Sigmoid colon (tissue), 7 donors: ENCODE results near the gene UHRF2. TPM values are rescaled to one million over a fixed set of nuclear protein-coding genes. Genes with fewer than 3 reads are reported as not detected.

ENCODE experiments used
- DNase-seq: peaks from one replicate; pipeline ENCODE4 v3.0.0-alpha.2; 2019
- H3K27ac ChIP-seq, 4 donors: fragments of 200-600 bp; sonication (generic); one replicate each; pipeline ENCODE4 v1.5.1; 2016 to 2019; ENCODE audit warnings: mild to moderate bottlenecking in 1 of 4
- H3K27me3 ChIP-seq, 3 donors: fragments of 200-600 bp; sonication (generic); one replicate each; pipeline ENCODE4 v1.5.1; 2019; ENCODE audit warnings: mild to moderate bottlenecking in 1 of 3
- H3K36me3 ChIP-seq, 4 donors: fragments of 200-600 bp; sonication (generic); one replicate each; pipeline ENCODE4 v1.5.1; 2016 to 2019
- H3K4me1 ChIP-seq, 4 donors: fragments of 200-600 bp; sonication (generic); one replicate each; pipeline ENCODE4 v1.5.1; 2017 to 2019
- H3K4me3 ChIP-seq, 4 donors: fragments of 200-600 bp; sonication (generic); one replicate each; pipeline ENCODE4 v1.5.1; 2017 to 2019; ENCODE audit warnings: mild to moderate bottlenecking in 2 of 4, moderate library complexity in 1 of 4
- H3K9me3 ChIP-seq, 4 donors: fragments of 200-600 bp in 3 of 4; sonication (generic) in 3 of 4; one replicate each; pipeline versions ENCODE4 v1.5.1 to v1.6.1; 2013 to 2019
- EP300 ChIP-seq, 4 donors: sonication (generic); formaldehyde crosslinking; IDR thresholded peaks; one replicate each; pipeline ENCODE4 v1.6.1; 2017; ENCODE audit warnings: antibody characterized with exemption in 4 of 4
- POLR2A ChIP-seq, 2 donors: fragments of 450-650 bp; IDR thresholded peaks; one replicate each; pipeline ENCODE4 v1.6.1; 2016; ENCODE audit warnings: antibody characterized with exemption in 2 of 2, mild to moderate bottlenecking in 2 of 2, moderate library complexity in 2 of 2
- POLR2AphosphoS5 ChIP-seq, 4 donors: sonication (generic); formaldehyde crosslinking; IDR thresholded peaks; one replicate each; pipeline ENCODE4 v1.6.1; 2017; ENCODE audit warnings: antibody characterized with exemption in 4 of 4
- WGBS, 2 donors: extraction: QIAGEN DNeasy Blood & Tissue Kit; methylation state at CpG; one replicate each; pipeline ENCODE4 v1.1.7; 2013; 5-methylcytosine and 5-hydroxymethylcytosine counted together
- intact Hi-C: fragments of 100-400 bp; cut with DNase I; formaldehyde crosslinking; loops from one replicate; pipeline ENCODE4 v1.15.1; 2023
- polyA plus RNA-seq, 3 donors: library from polyadenylated mRNA; stranded (reverse); fragments of 200-250 nt; gene quantifications; one replicate each; pipeline ENCODE4 v1.2.3, GENCODE V29; 2013
- total RNA-seq, 4 donors: library from RNA; depleted of rRNA; stranded (reverse); fragments of >200 nt; gene quantifications; one replicate each; pipeline ENCODE4 v1.1.0, GENCODE V29; 2016
- TF ChIP-seq, protein P1 (sequence below), 4 experiments: fragments of 450-650 bp in 3 of 4; fragments of 200-600 bp in 1 of 4; IDR thresholded peaks; one replicate each; pipeline ENCODE4 v1.5.1; 2016 to 2019; ENCODE audit warnings: antibody characterized with exemption in 4 of 4, mild to moderate bottlenecking in 3 of 4, moderate library complexity in 2 of 4
- donor health status: healthy with polysubstance abuse.
- donor health status: Bipolar disorder and iron deficiency.
- donor health status: healthy.

The UHRF2 gene
- total and polyA plus RNA-seq, 7 donors, result 7.6 to 55.6 (median 49.1) TPM

DNA sequence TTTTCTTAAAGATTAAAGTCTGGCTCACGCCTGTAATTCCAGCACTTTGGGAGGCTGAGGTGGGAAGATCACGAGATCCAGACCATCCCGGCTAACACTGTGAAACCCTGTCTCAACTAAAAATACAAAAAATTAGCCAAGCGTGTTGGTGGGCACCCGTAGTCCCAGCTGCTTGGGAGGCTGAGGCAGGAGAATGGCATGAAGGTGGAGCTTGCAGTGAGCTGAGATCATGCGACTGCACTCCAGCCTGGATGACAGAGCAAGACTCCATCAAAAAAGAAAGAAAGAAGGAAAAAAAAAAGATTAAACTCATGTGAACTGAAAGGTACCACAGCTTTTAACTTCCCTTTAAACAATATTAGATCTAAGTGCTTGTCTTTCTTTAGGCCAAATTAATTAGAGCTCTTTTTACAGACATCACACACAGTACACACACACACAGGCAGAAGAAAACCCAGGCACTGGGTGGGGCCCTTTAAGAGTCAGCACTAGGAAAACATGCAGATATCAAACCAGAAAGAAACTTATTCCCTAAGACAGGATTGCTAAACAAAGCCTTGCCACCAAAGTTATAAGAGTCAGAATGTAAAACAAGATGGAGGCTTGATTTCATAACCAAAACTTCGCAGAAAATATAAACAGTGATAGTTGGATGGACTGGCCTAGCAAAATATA, 29.3 kb upstream of the UHRF2 start:
- DNase-seq, result no peak
- intact Hi-C loops, result no loop called here
- no peaks in the 10 kb centered on the region for H3K9me3 ChIP-seq
- no peaks in the 10 kb centered on the region for H3K27me3 ChIP-seq
- WGBS, 2 donors, result 90 to 92% methylated on average over 7 of the region's 7 CpGs
- no peak overlapping the region for H3K4me3 ChIP-seq
- TF ChIP-seq, protein P1, sequence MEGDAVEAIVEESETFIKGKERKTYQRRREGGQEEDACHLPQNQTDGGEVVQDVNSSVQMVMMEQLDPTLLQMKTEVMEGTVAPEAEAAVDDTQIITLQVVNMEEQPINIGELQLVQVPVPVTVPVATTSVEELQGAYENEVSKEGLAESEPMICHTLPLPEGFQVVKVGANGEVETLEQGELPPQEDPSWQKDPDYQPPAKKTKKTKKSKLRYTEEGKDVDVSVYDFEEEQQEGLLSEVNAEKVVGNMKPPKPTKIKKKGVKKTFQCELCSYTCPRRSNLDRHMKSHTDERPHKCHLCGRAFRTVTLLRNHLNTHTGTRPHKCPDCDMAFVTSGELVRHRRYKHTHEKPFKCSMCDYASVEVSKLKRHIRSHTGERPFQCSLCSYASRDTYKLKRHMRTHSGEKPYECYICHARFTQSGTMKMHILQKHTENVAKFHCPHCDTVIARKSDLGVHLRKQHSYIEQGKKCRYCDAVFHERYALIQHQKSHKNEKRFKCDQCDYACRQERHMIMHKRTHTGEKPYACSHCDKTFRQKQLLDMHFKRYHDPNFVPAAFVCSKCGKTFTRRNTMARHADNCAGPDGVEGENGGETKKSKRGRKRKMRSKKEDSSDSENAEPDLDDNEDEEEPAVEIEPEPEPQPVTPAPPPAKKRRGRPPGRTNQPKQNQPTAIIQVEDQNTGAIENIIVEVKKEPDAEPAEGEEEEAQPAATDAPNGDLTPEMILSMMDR (IDR thresholded peaks at IDR 0.05), result no peak
- TF ChIP-seq EP300 (IDR thresholded peaks at IDR 0.05), result no peak
- TF ChIP-seq POLR2AphosphoS5 (IDR thresholded peaks at IDR 0.05), result no peak
- TF ChIP-seq POLR2A (IDR thresholded peaks at IDR 0.05), result no peak
- no peak overlapping the region for H3K27ac ChIP-seq
- no peaks in the 10 kb centered on the region for H3K36me3 ChIP-seq
- H3K4me1 ChIP-seq, result peaks cover 0 to 4% (median 0%) of the 10 kb centered on the region in 4 donors

DNA sequence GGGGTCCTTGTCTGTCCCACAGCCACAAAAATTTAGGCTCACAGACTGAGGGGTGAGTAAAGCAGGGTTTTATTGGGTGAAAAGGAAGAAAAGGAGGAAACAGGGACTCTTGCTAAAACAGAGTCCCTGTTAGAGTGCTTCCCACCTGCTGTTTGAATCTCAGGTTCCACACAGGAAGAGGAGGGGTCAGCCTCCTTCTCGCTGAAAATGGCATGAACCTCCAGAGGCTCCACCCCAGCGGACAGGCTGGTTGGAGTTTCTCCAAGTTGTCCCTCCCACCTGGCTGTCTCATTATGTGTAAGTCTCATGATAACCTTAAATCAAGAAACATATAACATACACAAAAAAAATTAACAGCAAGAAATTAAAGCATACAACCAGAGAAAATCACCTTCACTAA, 28.3 kb upstream of the UHRF2 start:
- Histone ChIP-seq H3K36me3 (no peaks in the 10 kb centered on the region), H3K9me3 (no peaks in the 10 kb centered on the region), H3K27me3 (no peaks in the 10 kb centered on the region), H3K27ac (no peak overlapping the region), H3K4me3 (no peak overlapping the region), H3K4me1 (peaks cover 0 to 4% (median 0%) of the 10 kb centered on the region in 4 donors)
- WGBS, 2 donors, result 61 to 65% methylated on average over 2 of the region's 2 CpGs
- TF ChIP-seq POLR2A (IDR thresholded peaks at IDR 0.05) (no peak), POLR2AphosphoS5 (IDR thresholded peaks at IDR 0.05) (no peak), EP300 (IDR thresholded peaks at IDR 0.05) (no peak)
- TF ChIP-seq, protein P1 (IDR thresholded peaks at IDR 0.05), result no peak
- DNase-seq, result no peak
- intact Hi-C loops, result no loop called here

DNA sequence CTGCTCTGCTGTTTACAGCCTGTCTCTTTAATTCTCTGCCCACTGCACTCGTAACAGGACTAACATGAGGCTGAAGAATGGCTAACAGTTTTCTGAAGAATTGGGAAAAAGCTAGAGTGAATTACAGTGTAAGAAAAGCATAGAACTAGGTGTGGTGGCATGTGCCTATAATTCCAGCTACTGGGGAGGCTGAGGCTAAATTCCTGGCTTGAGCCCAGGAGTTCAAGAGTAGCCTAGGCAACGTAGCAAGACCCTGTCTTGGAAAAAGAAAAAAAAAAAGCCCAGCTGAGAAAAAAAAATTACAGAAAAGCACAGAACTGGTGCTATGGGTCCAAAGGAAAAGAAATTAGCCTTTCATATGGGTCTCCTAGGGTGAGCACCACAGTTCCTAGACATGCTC, 13.9 kb upstream of the UHRF2 start:
- 48 to 57% methylated on average over 2 of the region's 2 CpGs for WGBS, 2 donors
- Histone ChIP-seq H3K4me3 (no peak overlapping the region), H3K36me3 (no peaks in the 10 kb centered on the region), H3K27ac (no peak overlapping the region), H3K4me1 (no peaks in the 10 kb centered on the region), H3K9me3 (no peaks in the 10 kb centered on the region), H3K27me3 (no peaks in the 10 kb centered on the region)
- no peak for DNase-seq
- intact Hi-C loops, result no loop called here
- TF ChIP-seq POLR2A (IDR thresholded peaks at IDR 0.05), result no peak
- TF ChIP-seq, protein P1 (IDR thresholded peaks at IDR 0.05), result no peak
- TF ChIP-seq EP300 (IDR thresholded peaks at IDR 0.05), result no peak
- TF ChIP-seq POLR2AphosphoS5 (IDR thresholded peaks at IDR 0.05), result no peak

DNA sequence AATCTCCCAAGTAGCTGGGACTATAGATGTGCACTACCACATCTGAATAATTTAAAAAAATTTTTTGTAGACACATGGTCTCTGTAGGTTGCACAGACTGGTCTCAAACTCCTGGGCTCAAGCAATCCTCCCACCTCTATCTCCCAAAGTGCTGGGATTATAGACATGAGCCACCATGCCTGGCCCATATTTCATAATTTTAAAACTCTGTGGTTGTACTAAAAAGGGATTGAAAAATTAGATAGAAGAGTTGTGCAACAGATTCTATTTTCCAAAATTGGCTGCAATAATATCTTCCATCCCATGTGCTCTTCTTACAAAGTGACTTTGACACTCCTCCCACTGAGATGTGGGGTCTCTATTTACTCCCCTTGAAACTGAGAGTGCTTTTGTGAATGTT, 7.6 kb upstream of the UHRF2 start:
- no peaks in the 10 kb centered on the region for H3K4me1 ChIP-seq
- intact Hi-C loops, result no loop called here
- no peak for TF ChIP-seq POLR2A (IDR thresholded peaks at IDR 0.05)
- no peak for TF ChIP-seq EP300 (IDR thresholded peaks at IDR 0.05)
- TF ChIP-seq, protein P1 (IDR thresholded peaks at IDR 0.05), result no peak
- TF ChIP-seq POLR2AphosphoS5 (IDR thresholded peaks at IDR 0.05), result no peak
- H3K4me3 ChIP-seq, result no peak overlapping the region
- no peaks in the 10 kb centered on the region for H3K9me3 ChIP-seq
- DNase-seq, result no peak
- H3K27me3 ChIP-seq, result no peaks in the 10 kb centered on the region
- no peaks in the 10 kb centered on the region for H3K36me3 ChIP-seq
- H3K27ac ChIP-seq, result no peak overlapping the region

DNA sequence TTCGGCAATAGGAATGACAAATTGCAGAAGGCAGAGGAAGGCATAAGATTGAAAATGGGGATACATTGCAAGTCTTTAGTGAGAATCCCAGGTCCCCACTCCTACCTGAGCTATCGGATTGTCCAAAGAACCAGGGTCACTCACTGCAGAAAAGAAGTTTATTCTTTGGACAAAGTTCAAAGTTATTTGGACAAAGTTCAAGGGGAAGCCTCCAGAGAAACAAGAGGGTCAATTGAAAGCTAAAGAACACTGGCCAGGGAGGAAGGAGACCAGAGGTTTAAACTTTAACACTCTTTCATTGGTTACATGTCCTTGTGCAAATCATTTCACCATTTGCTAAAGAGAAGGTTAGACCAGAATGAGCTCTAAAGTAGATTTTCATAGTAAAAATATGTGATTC, 5.2 kb upstream of the UHRF2 start:
- Histone ChIP-seq H3K27ac (no peak overlapping the region), H3K4me1 (peaks cover 0 to 9% (median 5%) of the 10 kb centered on the region in 4 donors), H3K27me3 (no peaks in the 10 kb centered on the region), H3K9me3 (no peaks in the 10 kb centered on the region), H3K4me3 (no peak overlapping the region), H3K36me3 (no peaks in the 10 kb centered on the region)
- TF ChIP-seq POLR2A (IDR thresholded peaks at IDR 0.05) (no peak), POLR2AphosphoS5 (IDR thresholded peaks at IDR 0.05) (no peak), EP300 (IDR thresholded peaks at IDR 0.05) (no peak)
- TF ChIP-seq, protein P1 (IDR thresholded peaks at IDR 0.05), result no peak
- no peak for DNase-seq
- intact Hi-C loops, result no loop called here
- WGBS, 2 donors, result 89 to 94% methylated on average over 2 of the region's 2 CpGs
